ENCODE results near the gene CTNNBIP1.

GRCh38 chr1:9808459-9808858, 101.6 kb downstream of the CTNNBIP1 start:
- no peak for TF ChIP-seq POLR2A (IDR thresholded peaks at IDR 0.05)
- no peak for TF ChIP-seq CTCF (IDR thresholded peaks at IDR 0.05)
- no peak for TF ChIP-seq POLR2AphosphoS5 (IDR thresholded peaks at IDR 0.05)

All from sigmoid colon (tissue), 4 donors.